ENCODE results near the gene GFER. TPM values are rescaled to one million over a fixed set of nuclear protein-coding genes. Genes with fewer than 3 reads are reported as not detected.

Gene GFER
- polyA plus RNA-seq, 1 donor (not counting 4 experiments of a cell fraction or from before 2014, with no cell fraction given), result 12.0 TPM

GRCh38 chr16:1963806-1964505 lies 20.0 kb upstream of the GFER start:
- Histone ChIP-seq H3K4me3 (ENCODE audit: control insufficient read depth in 2 of 3, extremely low read depth in 1 of 3, insufficient read depth in 2 of 3, low read depth in 1 of 3, low read length in 3 of 3) (peak overlapping the region; percentile 59 to 85 (median 76)), H3K4me2 (ENCODE audit: control insufficient read depth, extremely low read depth, insufficient read depth, low read depth, low read length) (peak overlapping the region; percentile 91), H3K79me2 (ENCODE audit: control insufficient read depth, insufficient read depth, low read length) (peaks cover 59% of the 10 kb centered on the region), H3K9me3 (ENCODE audit: control insufficient read depth, low read depth, low read length) (no peaks in the 10 kb centered on the region), H3K9me1 (ENCODE audit: control insufficient read depth, extremely low read depth, insufficient read depth, low read length) (peaks cover 3% of the 10 kb centered on the region), H3K4me1 (ENCODE audit: control insufficient read depth, extremely low read depth, insufficient read depth, low read length) (peaks cover 36% of the 10 kb centered on the region), H3K27ac (ENCODE audit: control insufficient read depth, insufficient read depth, low read length) (peak overlapping the region; percentile 82), H3K9ac (ENCODE audit: control insufficient read depth, extremely low read depth, insufficient read depth, low read length) (peak overlapping the region; percentile 85), H2AFZ (ENCODE audit: control insufficient read depth, low read length) (no peak overlapping the region), H3K27me3 (ENCODE audit: control insufficient read depth, extremely low read depth, insufficient read depth, low read length) (no peaks in the 10 kb centered on the region), H4K20me1 (ENCODE audit: control insufficient read depth, extremely low read depth, insufficient read depth, low read length) (peaks cover 28% of the 10 kb centered on the region), H3K36me3 (ENCODE audit: control insufficient read depth in 2 of 2, extremely low read depth in 1 of 2, insufficient read depth in 2 of 2, low read length in 2 of 2) (peaks cover 17 to 31% of the 10 kb centered on the region in 2 experiments)
- no peak for TF ChIP-seq EZH2 (IDR thresholded peaks at IDR 0.05; ENCODE audit: low read length)
- TF ChIP-seq CTCF (optimal IDR thresholded peaks at IDR 0.05 in 1 of 3, IDR thresholded peaks at IDR 0.05 in 1 of 3, conservative IDR thresholded peaks at IDR 0.05 in 1 of 3; ENCODE audit: extremely low read depth in 1 of 3, insufficient read depth in 2 of 3, low read length in 3 of 3), result peak in 1 of 3 experiments; percentile 7
- no peak for DNase-seq (ENCODE audit: low read depth, low spot score)
- FAIRE-seq, result no peak
- dilution Hi-C loops (cut with MboI; ENCODE audit: extremely low pct_ligation_motif_present, low sequenced_read_pairs), result no loop called here

GRCh38 chr16:1964506-1965395 lies 19.2 kb upstream of the GFER start, which contains the start of gene RPS2:
RPS2 (minus strand) TSS chr16:1964826; CDS start chr16:1964625, 201 bp downstream.
- H3K36me3 ChIP-seq (ENCODE audit: control insufficient read depth in 2 of 2, extremely low read depth in 1 of 2, insufficient read depth in 2 of 2, low read length in 2 of 2), result peaks cover 17 to 31% of the 10 kb centered on the region in 2 experiments
- H3K4me2 ChIP-seq (ENCODE audit: control insufficient read depth, extremely low read depth, insufficient read depth, low read depth, low read length), result peak within 1 kb of the TSS; percentile 99
- peak within 1 kb of the TSS; percentile 69 to 85 (median 79) for H3K4me3 ChIP-seq (ENCODE audit: control insufficient read depth in 2 of 3, extremely low read depth in 1 of 3, insufficient read depth in 2 of 3, low read depth in 1 of 3, low read length in 3 of 3)
- TF ChIP-seq CTCF (optimal IDR thresholded peaks at IDR 0.05 in 1 of 3, IDR thresholded peaks at IDR 0.05 in 1 of 3, conservative IDR thresholded peaks at IDR 0.05 in 1 of 3; ENCODE audit: extremely low read depth in 1 of 3, insufficient read depth in 2 of 3, low read length in 3 of 3) (no peak), EZH2 (IDR thresholded peaks at IDR 0.05; ENCODE audit: low read length) (no peak)
- peaks cover 3% of the 10 kb centered on the region for H3K9me1 ChIP-seq (ENCODE audit: control insufficient read depth, extremely low read depth, insufficient read depth, low read length)
- FAIRE-seq (no peak), DNase-seq (ENCODE audit: low read depth, low spot score) (peak; percentile 98)
- dilution Hi-C loops (cut with MboI; ENCODE audit: extremely low pct_ligation_motif_present, low sequenced_read_pairs), result no loop called here
- peaks cover 34% of the 10 kb centered on the region for H3K4me1 ChIP-seq (ENCODE audit: control insufficient read depth, extremely low read depth, insufficient read depth, low read length)
- H4K20me1 ChIP-seq (ENCODE audit: control insufficient read depth, extremely low read depth, insufficient read depth, low read length), result peaks cover 28% of the 10 kb centered on the region
- peak within 1 kb of the TSS; percentile 88 for H3K27ac ChIP-seq (ENCODE audit: control insufficient read depth, insufficient read depth, low read length)
- no peaks in the 10 kb centered on the region for H3K27me3 ChIP-seq (ENCODE audit: control insufficient read depth, extremely low read depth, insufficient read depth, low read length)
- peak within 1 kb of the TSS; percentile 85 for H3K9ac ChIP-seq (ENCODE audit: control insufficient read depth, extremely low read depth, insufficient read depth, low read length)
- no peaks in the 10 kb centered on the region for H3K9me3 ChIP-seq (ENCODE audit: control insufficient read depth, low read depth, low read length)
- H2AFZ ChIP-seq (ENCODE audit: control insufficient read depth, low read length), result peak within 1 kb of the TSS; percentile 36
- H3K79me2 ChIP-seq (ENCODE audit: control insufficient read depth, insufficient read depth, low read length), result peaks cover 55% of the 10 kb centered on the region

Measured in keratinocyte (primary cell).